Measurements from ENCODE around the gene FOXP1. TPM values are rescaled to one million over a fixed set of nuclear protein-coding genes. Genes with fewer than 3 reads are reported as not detected.

FOXP1 gene
- total and polyA plus RNA-seq, 9 of the 15 experiments (the other 6 are each of a cell fraction or from before 2014, with no cell fraction given): 7.7 to 34.5 (median 13.7) TPM

- no peak for TF ChIP-seq ZNF318 (IDR thresholded peaks at IDR 0.05; ENCODE audit: borderline replicate concordance in 1 of 2, low read depth in 1 of 2)
- no peak for TF ChIP-seq ZBTB7A (IDR thresholded peaks at IDR 0.05; ENCODE audit: borderline replicate concordance, control insufficient read depth, low read depth, low read length)
- no peak for TF ChIP-seq ATF7 (IDR thresholded peaks at IDR 0.05)
- TF ChIP-seq CBFA2T3 (IDR thresholded peaks at IDR 0.05): no peak
Observed at GRCh38 chr3:71070497-71071463, 512.7 kb downstream of the FOXP1 start (continued).
